Measurements from ENCODE around the gene BABAM2.
A peak's percentile ranks its signal among the peaks of the same experiment; 100 is the strongest.

Gene BABAM2

GRCh38 chr2:28135324-28135723, 244.8 kb downstream of the BABAM2 start:
- DNase-seq = no peak

- no peak for DNase-seq
Measured at GRCh38 chr2:28135799-28136198, 245.3 kb downstream of the BABAM2 start.

GRCh38 chr2:28136556-28136955, 246.0 kb downstream of the BABAM2 start:
- DNase-seq = no peak

GRCh38 chr2:28137221-28137620, 246.7 kb downstream of the BABAM2 start:
- DNase-seq = no peak

- no peak for DNase-seq
Measured at GRCh38 chr2:28142386-28142785, 251.9 kb downstream of the BABAM2 start.

GRCh38 chr2:28148000-28148399, 257.5 kb downstream of the BABAM2 start:
- DNase-seq = no peak

- DNase-seq = no peak
Measured at GRCh38 chr2:28148566-28148965, 258.0 kb downstream of the BABAM2 start.

GRCh38 chr2:28150236-28150915, 259.8 kb downstream of the BABAM2 start:
- DNase-seq = no peak

GRCh38 chr2:28150994-28151393, 260.5 kb downstream of the BABAM2 start:
- DNase-seq = no peak

GRCh38 chr2:28152585-28153280, 262.2 kb downstream of the BABAM2 start:
- DNase-seq = no peak

GRCh38 chr2:28153851-28154250, 263.3 kb downstream of the BABAM2 start:
- no peak for DNase-seq

GRCh38 chr2:28155086-28155485, 264.6 kb downstream of the BABAM2 start:
- no peak for DNase-seq

- peak; percentile 8 for DNase-seq
Measured at GRCh38 chr2:28155627-28156026, 265.1 kb downstream of the BABAM2 start.

- DNase-seq = no peak
Measured at GRCh38 chr2:28158791-28159190, 268.3 kb downstream of the BABAM2 start.

GRCh38 chr2:28160986-28161425, 270.5 kb downstream of the BABAM2 start:
- no peak for DNase-seq

- DNase-seq = no peak
Measured at GRCh38 chr2:28161466-28161865, 270.9 kb downstream of the BABAM2 start.

- DNase-seq = no peak
Measured at GRCh38 chr2:28162564-28162963, 272.0 kb downstream of the BABAM2 start.

GRCh38 chr2:28163028-28163427, 272.5 kb downstream of the BABAM2 start:
- no peak for DNase-seq

- no peak for DNase-seq
Measured at GRCh38 chr2:28163627-28164279, 273.2 kb downstream of the BABAM2 start.

GRCh38 chr2:28164280-28164801, 273.8 kb downstream of the BABAM2 start:
- no peak for DNase-seq

GRCh38 chr2:28165087-28165635, 274.6 kb downstream of the BABAM2 start:
- DNase-seq = no peak

GRCh38 chr2:28166956-28167355, 276.4 kb downstream of the BABAM2 start:
- no peak for DNase-seq

- no peak for DNase-seq
Measured at GRCh38 chr2:28168376-28168775, 277.8 kb downstream of the BABAM2 start.

GRCh38 chr2:28169492-28169891, 279.0 kb downstream of the BABAM2 start:
- no peak for DNase-seq
